ENCODE measurements around the gene MXD3. TPM values are rescaled to one million over a fixed set of nuclear protein-coding genes. Genes with fewer than 3 reads are reported as not detected.

The MXD3 gene
- total and polyA plus RNA-seq, 10 of the 15 experiments (the other 5 are each of a cell fraction or from before 2014, with no cell fraction given), result 0.24 to 29.8 (median 13.5) TPM

DNA sequence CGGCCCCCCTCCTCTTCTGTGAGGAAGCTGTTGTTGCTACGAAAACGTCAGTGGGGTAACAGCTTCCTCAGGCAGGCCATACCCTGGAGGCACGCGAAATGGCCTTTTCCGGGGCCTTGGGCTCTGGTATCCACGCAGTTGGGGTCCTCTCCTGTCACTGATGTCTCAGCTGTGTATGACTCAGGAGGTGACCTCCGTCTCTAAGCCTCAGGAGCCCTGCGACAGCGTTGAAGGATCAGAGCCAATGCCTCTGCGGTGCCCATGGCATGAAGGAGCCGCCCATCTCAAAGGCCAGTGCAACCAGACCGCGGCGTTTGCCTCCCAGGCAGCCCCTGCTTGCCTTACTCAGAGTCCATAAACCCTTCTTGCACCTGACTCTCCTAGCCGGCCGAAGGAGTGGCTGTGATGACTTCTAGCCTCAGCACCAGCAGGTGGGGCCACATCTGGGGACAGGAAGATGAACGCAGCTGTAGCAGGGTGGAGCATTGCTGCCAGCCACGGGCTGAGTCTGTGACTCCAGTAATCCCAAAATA is 1.0 kb upstream of the MXD3 start (continued):
- no peak for TF ChIP-seq MEF2A (IDR thresholded peaks at IDR 0.05; ENCODE audit: insufficient read depth, low read depth, low read length)
- no peak for TF ChIP-seq LARP7 (IDR thresholded peaks at IDR 0.05)
- no peak for TF ChIP-seq HCFC1 (IDR thresholded peaks at IDR 0.05; ENCODE audit: low read length)
- TF ChIP-seq BCL11A (IDR thresholded peaks at IDR 0.05; ENCODE audit: low read depth, low read length), result no peak
- no peak for TF ChIP-seq BMI1 (IDR thresholded peaks at IDR 0.05; ENCODE audit: borderline replicate concordance)
- TF ChIP-seq MTA2 (IDR thresholded peaks at IDR 0.05; ENCODE audit: low read depth), result no peak
- no peak for TF ChIP-seq NRF1 (conservative IDR thresholded peaks at IDR 0.05; ENCODE audit: low read depth, low read length)
- no peak for TF ChIP-seq RAD51 (IDR thresholded peaks at IDR 0.05)
- TF ChIP-seq RB1 (IDR thresholded peaks at IDR 0.05; ENCODE audit: borderline replicate concordance), result no peak
- no peak for TF ChIP-seq PKNOX1 (IDR thresholded peaks at IDR 0.05)
- TF ChIP-seq IKZF2 (IDR thresholded peaks at IDR 0.05), result no peak
- TF ChIP-seq ZNF24 (IDR thresholded peaks at IDR 0.05), result no peak
- no peak for TF ChIP-seq POLR2AphosphoS5 (IDR thresholded peaks at IDR 0.05; ENCODE audit: low read length)
- TF ChIP-seq YY1 (IDR thresholded peaks at IDR 0.05; ENCODE audit: low read depth, low read length), result no peak
- no peak for TF ChIP-seq USF1 (IDR thresholded peaks at IDR 0.05; ENCODE audit: borderline replicate concordance, extremely low read length, insufficient read depth, low read depth, low read length)
- no peak for TF ChIP-seq ZNF622 (IDR thresholded peaks at IDR 0.05)
- no peak for TF ChIP-seq RBBP5 (conservative IDR thresholded peaks at IDR 0.05)
- no peak for TF ChIP-seq ATF3 (IDR thresholded peaks at IDR 0.05; ENCODE audit: borderline replicate concordance, extremely low read depth, low read depth, low read length)
- peak; percentile 6; the same call in 1 of the 2 replicates for TF ChIP-seq SIN3A (IDR thresholded peaks at IDR 0.05; ENCODE audit: low read depth, low read length)
- TF ChIP-seq GABPA (IDR thresholded peaks at IDR 0.05; ENCODE audit: low read depth), result no peak
- TF ChIP-seq CBX3 (IDR thresholded peaks at IDR 0.05; ENCODE audit: borderline replicate concordance, low read depth), result no peak
- TF ChIP-seq ZNF687 (IDR thresholded peaks at IDR 0.05), result no peak
- no peak for TF ChIP-seq TBL1XR1 (IDR thresholded peaks at IDR 0.05; ENCODE audit: low read depth, low read length)
- 0 out of 2 replicates have a peak, but pooled peaks have one; percentile 32 for TF ChIP-seq TARDBP (IDR thresholded peaks at IDR 0.05; ENCODE audit: borderline replicate concordance)
- TF ChIP-seq RELA (IDR thresholded peaks at IDR 0.05; ENCODE audit: borderline replicate concordance, partially characterized antibody), result no peak
- no peak for TF ChIP-seq ZSCAN29 (IDR thresholded peaks at IDR 0.05)

Data from GM12878 (cell line).